ENCODE measurements around the gene MYOF. TPM values are rescaled to one million over a fixed set of nuclear protein-coding genes. Genes with fewer than 3 reads are reported as not detected.

Gene MYOF
- total and polyA plus RNA-seq, 2 of the 8 experiments (the other 6 are each of a cell fraction or from before 2014, with no cell fraction given): 0.98 to 2.3 TPM

GRCh38 chr10:93370961-93371360 lies 111.2 kb downstream of the MYOF start:
- Histone ChIP-seq H3K79me2 (ENCODE audit: control insufficient read depth in 1 of 2, insufficient read depth in 2 of 2, low read length in 2 of 2) (no peaks in the 10 kb centered on the region), H2AK5ac (ENCODE audit: low read depth, low read length) (no peak overlapping the region), H3K4ac (replicated peaks; ENCODE audit: insufficient read length, low read depth, low read length) (no peak overlapping the region), H3K56ac (replicated peaks; ENCODE audit: insufficient read length, low read depth, low read length) (no peak overlapping the region), H3K27ac (ENCODE audit: low read depth, low read length) (no peak overlapping the region), H2BK120ac (replicated peaks; ENCODE audit: low read depth, low read length) (no peak overlapping the region), H3K23ac (ENCODE audit: insufficient read length) (no peak overlapping the region), H4K5ac (ENCODE audit: insufficient read length, low read depth, low read length) (no peak overlapping the region), H3K9me3 (ENCODE audit: insufficient read depth in 2 of 2, low read depth in 1 of 2, low read length in 1 of 2) (no peaks in the 10 kb centered on the region), H3K4me2 (ENCODE audit: insufficient read depth in 1 of 2, low read depth in 2 of 2, low read length in 2 of 2) (no peak overlapping the region), H3K4me1 (replicated peaks in 1 of 4; ENCODE audit: control insufficient read depth in 3 of 4, insufficient read depth in 4 of 4, low read length in 3 of 4) (peaks cover 0 to 6% (median 2%) of the 10 kb centered on the region in 4 experiments; a peak in 2 of 7 replicates), H3K18ac (ENCODE audit: extremely low read depth, low read length) (no peak overlapping the region), H3K14ac (ENCODE audit: insufficient read length) (no peak overlapping the region), H3K4me3 (ENCODE audit: extremely low read depth in 1 of 4, insufficient read depth in 2 of 4, low read depth in 3 of 4, low read length in 4 of 4) (no peak overlapping the region), H3K27me3 (replicated peaks in 1 of 4; ENCODE audit: control insufficient read depth in 3 of 4, extremely low read depth in 1 of 4, insufficient read depth in 3 of 4, low read length in 3 of 4) (no peaks in the 10 kb centered on the region), H4K8ac (ENCODE audit: extremely low read depth, insufficient read depth, low read length) (no peak overlapping the region), H3K79me1 (ENCODE audit: low read depth, low read length) (no peaks in the 10 kb centered on the region), H3K36me3 (ENCODE audit: control insufficient read depth in 2 of 4, insufficient read depth in 4 of 4, low read length in 3 of 4) (no peaks in the 10 kb centered on the region), H2BK12ac (ENCODE audit: low read depth, low read length) (no peak overlapping the region), H3K9ac (replicated peaks in 1 of 4; ENCODE audit: extremely low read depth in 1 of 4, low read depth in 3 of 4, low read length in 3 of 4) (no peak overlapping the region), H2BK20ac (ENCODE audit: low read length) (no peak overlapping the region), H2BK5ac (ENCODE audit: low read depth, low read length) (no peak overlapping the region), H4K20me1 (replicated peaks in 1 of 2; ENCODE audit: control insufficient read depth in 1 of 2, insufficient read depth in 2 of 2, low read length in 2 of 2) (no peaks in the 10 kb centered on the region), H4K91ac (replicated peaks; ENCODE audit: insufficient read length, low read length) (no peak overlapping the region), H2AFZ (ENCODE audit: low read length) (no peak overlapping the region), H3K23me2 (ENCODE audit: low read depth, low read length) (no peaks in the 10 kb centered on the region), H2BK15ac (ENCODE audit: low read length) (no peak overlapping the region)
- no peak for TF ChIP-seq HDAC6 (IDR thresholded peaks at IDR 0.05; ENCODE audit: low read depth, low read length)
- TF ChIP-seq EP300 (IDR thresholded peaks at IDR 0.05; ENCODE audit: borderline replicate concordance in 1 of 2, low read depth in 2 of 2, low read length in 2 of 2): no peak
- TF ChIP-seq SAP30 (IDR thresholded peaks at IDR 0.05; ENCODE audit: insufficient read depth, insufficient replicate concordance, low read length): no peak
- TF ChIP-seq ASH2L (IDR thresholded peaks at IDR 0.05; ENCODE audit: low read length): no peak
- TF ChIP-seq NANOG (IDR thresholded peaks at IDR 0.05; ENCODE audit: insufficient read depth, low read depth, low read length, poor library complexity, severe bottlenecking): no peak
- TF ChIP-seq CBX5 (IDR thresholded peaks at IDR 0.05; ENCODE audit: low read depth, low read length): no peak
- no peak for TF ChIP-seq RAD21 (IDR thresholded peaks at IDR 0.05 in 1 of 2, conservative IDR thresholded peaks at IDR 0.05 in 1 of 2; ENCODE audit: low read depth in 2 of 2, low read length in 2 of 2)
- no peak for TF ChIP-seq EGR1 (IDR thresholded peaks at IDR 0.05; ENCODE audit: borderline replicate concordance, low read depth, low read length)
- no peak for TF ChIP-seq RXRA (IDR thresholded peaks at IDR 0.05; ENCODE audit: insufficient read depth, low read depth, low read length)
- no peak for TF ChIP-seq BRCA1 (IDR thresholded peaks at IDR 0.05; ENCODE audit: low read depth, low read length)
- no peak for TF ChIP-seq POLR2A (IDR thresholded peaks at IDR 0.05; ENCODE audit: control extremely low read depth in 1 of 2, low read depth in 2 of 2, low read length in 2 of 2)
- CTCF ChIA-PET (ENCODE audit: partially characterized antibody): interaction anchor here (0.6 to 16.3 kb wide), 9 partner anchors 13 to 291 kb away, joined by 3 to 513 read pairs (median 4); partner anchors contain the start of gene MYOF
- DNase-seq (ENCODE audit: low read depth in 1 of 2, low spot score in 2 of 2) (no peak), FAIRE-seq (no peak)
- POLR2A ChIA-PET (ENCODE audit: partially characterized antibody): interaction anchor here (1.5 kb wide), 1 partner anchor 111 kb away, joined by 4 read pairs; the partner anchor contains the start of gene MYOF
- 81% methylated on average over 1 of the region's 1 CpG; no CpG with 5 or more reads in 1 of the 2 experiments for WGBS, 2 experiments (ENCODE audit: extremely low coverage in 1 of 2, insufficient coverage in 1 of 2, insufficient read length in 1 of 2, insufficient replicate concordance in 2 of 2, low coverage in 1 of 2, low lambda C conversion rate in 2 of 2, missing lambda C conversion rate in 1 of 2)
